ENCODE measurements around the gene PGM2. TPM values are rescaled to one million over a fixed set of nuclear protein-coding genes. Genes with fewer than 3 reads are reported as not detected.
"Not testable (repeated sequence)": the region's sequence is repeated elsewhere in the genome, so short reads cannot be mapped to it uniquely, and the experiment has no call there.

The PGM2 gene
- total RNA-seq, 1 donor from 2014 or later, result 43.0 TPM

DNA sequence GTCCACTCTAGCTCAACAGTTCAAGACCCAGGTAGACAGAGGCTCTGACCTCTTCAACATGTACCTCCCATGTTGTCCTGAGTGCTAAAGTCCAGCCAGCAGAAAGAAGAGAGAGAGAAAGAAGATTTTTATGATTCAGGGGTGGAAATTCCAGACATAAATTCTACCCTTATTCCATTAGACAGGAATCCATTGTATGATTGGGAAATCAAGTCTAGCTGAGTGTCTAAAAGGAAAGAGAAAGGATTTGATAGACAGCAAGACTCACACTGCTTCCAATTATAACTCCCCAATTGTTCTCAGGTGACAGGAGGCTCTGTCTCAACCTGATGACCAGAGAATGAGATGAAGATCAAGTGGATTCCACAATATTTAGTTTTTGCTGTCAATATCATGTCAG is 27.9 kb upstream of the PGM2 start:
- Mint-ChIP-seq H3K4me3 (no peak overlapping the region), H3K27ac (no peak overlapping the region), H3K27me3 (ENCODE audit: insufficient read depth) (peaks cover 17% of the 10 kb centered on the region), H3K9me3 (no peaks in the 10 kb centered on the region), H3K36me3 (ENCODE audit: low read depth) (no peaks in the 10 kb centered on the region), H3K4me1 (ENCODE audit: low read depth) (no peaks in the 10 kb centered on the region)
- no peak for DNase-seq (ENCODE audit: low spot score)
- intact Hi-C loops (cut with micrococcal nuclease), result no loop called here

DNA sequence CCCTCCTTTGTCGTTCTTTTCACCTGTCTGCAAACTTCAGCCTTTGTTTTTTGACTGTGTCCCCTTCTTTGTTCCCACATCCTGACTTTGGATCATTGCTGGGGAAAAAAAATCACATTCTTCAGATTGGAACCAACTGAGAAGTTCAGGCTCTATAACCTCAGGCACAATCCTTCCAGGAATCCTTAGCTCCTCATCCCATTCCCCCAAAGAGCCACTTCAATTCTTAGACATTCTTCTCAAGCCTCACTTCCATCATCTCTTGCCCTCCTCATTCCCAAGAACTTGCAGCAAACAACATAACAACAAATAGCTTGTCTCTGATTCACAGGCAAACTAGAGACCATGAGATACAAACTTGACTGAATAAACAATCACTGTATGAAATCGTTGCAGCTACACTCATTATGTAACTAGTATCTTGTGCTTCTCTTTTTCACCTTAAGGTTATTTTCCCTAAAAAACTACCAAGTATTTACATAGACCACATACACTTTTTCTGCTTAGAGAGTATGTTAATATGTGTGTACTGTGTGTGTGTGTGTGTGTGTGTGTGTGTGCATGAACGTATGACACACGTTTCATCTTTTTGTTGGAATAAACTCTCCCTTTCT is 26.4 kb upstream of the PGM2 start:
- intact Hi-C loops (cut with micrococcal nuclease), result no loop called here
- Mint-ChIP-seq H3K36me3 (ENCODE audit: low read depth) (no peaks in the 10 kb centered on the region), H3K4me3 (no peak overlapping the region), H3K27ac (no peak overlapping the region), H3K9me3 (no peaks in the 10 kb centered on the region), H3K27me3 (ENCODE audit: insufficient read depth) (peaks cover 6% of the 10 kb centered on the region), H3K4me1 (ENCODE audit: low read depth) (no peaks in the 10 kb centered on the region)
- DNase-seq (ENCODE audit: low spot score), result no peak

DNA sequence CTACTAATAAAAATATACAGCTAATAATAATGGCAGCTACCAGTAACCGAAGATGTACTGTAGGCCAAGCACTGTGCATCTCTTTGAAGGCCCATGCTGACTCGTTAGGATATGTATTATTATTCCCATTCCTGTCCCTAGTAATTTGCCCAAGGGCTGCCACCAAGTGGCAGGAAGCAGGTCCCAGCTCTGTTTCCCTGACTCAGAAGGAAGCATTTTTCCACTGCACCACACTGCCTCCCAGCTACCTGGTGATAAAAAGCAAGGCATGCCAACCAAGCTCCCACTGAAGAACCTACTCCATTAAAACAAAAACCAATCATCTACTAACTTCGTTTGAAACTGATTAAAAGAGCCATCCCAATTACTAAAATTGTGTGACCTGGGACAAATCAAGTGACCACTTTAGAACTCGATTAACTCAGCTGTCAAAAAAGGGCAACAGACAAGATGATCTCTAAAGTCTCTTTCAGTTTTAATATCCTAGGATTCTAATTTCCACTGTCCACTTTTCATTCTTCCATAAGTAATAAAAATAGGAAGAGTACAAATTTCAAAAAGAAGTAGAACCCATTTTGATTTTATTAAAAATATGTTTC is 24.3 kb upstream of the PGM2 start:
- no peak overlapping the region for H3K27ac Mint-ChIP-seq
- H3K36me3 Mint-ChIP-seq (ENCODE audit: low read depth), result no peaks in the 10 kb centered on the region
- no peaks in the 10 kb centered on the region for H3K4me1 Mint-ChIP-seq (ENCODE audit: low read depth)
- no peaks in the 10 kb centered on the region for H3K9me3 Mint-ChIP-seq
- no peak for DNase-seq (ENCODE audit: low spot score)
- H3K27me3 Mint-ChIP-seq (ENCODE audit: insufficient read depth), result peaks cover 6% of the 10 kb centered on the region
- no peak overlapping the region for H3K4me3 Mint-ChIP-seq
- intact Hi-C loops (cut with micrococcal nuclease), result loop anchor here (2.0 kb wide), 1 partner anchor 25 kb away; the partner anchor contains the start of gene PGM2

DNA sequence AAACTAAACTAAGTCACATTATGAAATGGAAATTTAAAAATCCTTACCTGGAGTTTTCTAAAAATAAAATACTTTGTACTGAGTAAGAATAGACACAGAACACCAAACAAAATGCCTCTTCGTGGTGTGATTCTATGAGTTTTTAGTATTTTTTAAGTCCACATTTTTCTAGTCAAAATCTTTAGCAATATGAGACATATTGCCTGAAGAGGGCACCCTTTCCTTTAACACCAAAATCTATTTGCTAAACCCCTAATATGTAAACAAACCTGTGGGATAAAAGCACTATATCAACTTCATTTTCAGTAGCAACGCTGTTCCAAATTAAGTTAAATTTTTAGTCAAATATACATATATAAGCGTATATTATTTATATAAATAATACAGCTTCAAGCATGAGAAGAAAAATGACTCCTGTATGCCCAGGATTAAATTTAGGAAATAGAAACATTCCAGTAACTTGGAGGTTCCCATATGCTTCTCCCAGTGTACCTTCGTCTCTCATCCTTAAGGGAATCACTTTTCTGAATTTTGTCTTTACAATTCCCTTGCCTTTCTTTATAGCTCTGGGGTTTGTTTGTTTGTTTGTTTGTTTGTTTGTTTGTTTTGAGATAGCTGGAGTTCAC is 23.0 kb upstream of the PGM2 start:
- Mint-ChIP-seq H3K27me3 (ENCODE audit: insufficient read depth) (peaks cover 7% of the 10 kb centered on the region), H3K4me1 (ENCODE audit: low read depth) (no peaks in the 10 kb centered on the region), H3K27ac (no peak overlapping the region), H3K9me3 (no peaks in the 10 kb centered on the region), H3K36me3 (ENCODE audit: low read depth) (no peaks in the 10 kb centered on the region), H3K4me3 (no peak overlapping the region)
- DNase-seq (ENCODE audit: low spot score), result no peak
- intact Hi-C loops (cut with micrococcal nuclease), result loop anchor here (1.0 to 2.0 kb wide), 5 partner anchors 23 to 928 kb away; partner anchors contain the start of gene PGM2

DNA sequence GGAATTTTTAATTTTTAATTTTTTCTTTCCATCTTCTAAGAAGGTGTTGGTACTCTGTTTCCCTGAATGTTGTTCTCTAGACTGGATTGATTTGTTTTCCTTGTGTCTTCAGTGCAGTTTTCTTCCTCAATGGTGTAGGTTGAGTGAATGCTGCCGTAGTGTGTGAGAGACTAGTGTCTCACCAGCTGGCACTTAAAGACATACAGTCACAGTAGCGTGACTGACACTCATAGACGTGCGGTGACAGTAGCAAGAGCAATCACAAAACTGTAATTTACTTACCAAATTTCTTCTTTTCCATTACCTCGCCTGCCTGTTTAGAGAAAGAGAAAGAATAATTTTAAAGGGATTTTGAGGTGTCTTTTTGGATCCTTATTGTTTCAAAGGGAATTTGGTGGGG is 21.4 kb upstream of the PGM2 start:
- H3K4me3 Mint-ChIP-seq, result no peak overlapping the region
- no peaks in the 10 kb centered on the region for H3K4me1 Mint-ChIP-seq (ENCODE audit: low read depth)
- H3K36me3 Mint-ChIP-seq (ENCODE audit: low read depth), result no peaks in the 10 kb centered on the region
- no peak overlapping the region for H3K27ac Mint-ChIP-seq
- DNase-seq (ENCODE audit: low spot score), result no peak
- intact Hi-C loops (cut with micrococcal nuclease), result no loop called here
- peaks cover 6% of the 10 kb centered on the region for H3K27me3 Mint-ChIP-seq (ENCODE audit: insufficient read depth)
- H3K9me3 Mint-ChIP-seq, result no peaks in the 10 kb centered on the region

DNA sequence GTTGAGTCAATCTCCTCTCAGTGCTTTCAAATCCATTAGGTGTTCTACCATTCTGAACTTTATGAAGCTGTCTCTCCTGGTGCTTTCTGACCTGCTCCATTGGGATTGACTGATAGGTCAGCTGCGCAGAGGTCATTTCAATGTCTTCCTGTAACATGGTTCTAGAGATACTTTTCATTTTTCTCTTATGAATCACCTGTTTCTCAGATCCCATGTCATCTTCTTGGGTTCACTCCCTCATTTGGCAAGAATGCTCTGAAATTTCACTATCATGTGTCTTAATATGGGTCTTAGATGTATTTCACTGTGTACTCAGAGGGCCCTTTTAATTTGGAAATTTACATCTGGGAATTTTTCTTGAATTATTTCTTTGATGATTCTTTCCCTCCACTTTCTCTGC is 13.8 kb upstream of the PGM2 start:
- DNase-seq (ENCODE audit: low spot score), result no peak
- Mint-ChIP-seq H3K36me3 (ENCODE audit: low read depth) (no peaks in the 10 kb centered on the region), H3K27me3 (ENCODE audit: insufficient read depth) (peaks cover 12% of the 10 kb centered on the region), H3K4me1 (ENCODE audit: low read depth) (peaks cover 17% of the 10 kb centered on the region), H3K4me3 (no peak overlapping the region), H3K27ac (no peak overlapping the region), H3K9me3 (no peaks in the 10 kb centered on the region)
- intact Hi-C loops (cut with micrococcal nuclease), result no loop called here

DNA sequence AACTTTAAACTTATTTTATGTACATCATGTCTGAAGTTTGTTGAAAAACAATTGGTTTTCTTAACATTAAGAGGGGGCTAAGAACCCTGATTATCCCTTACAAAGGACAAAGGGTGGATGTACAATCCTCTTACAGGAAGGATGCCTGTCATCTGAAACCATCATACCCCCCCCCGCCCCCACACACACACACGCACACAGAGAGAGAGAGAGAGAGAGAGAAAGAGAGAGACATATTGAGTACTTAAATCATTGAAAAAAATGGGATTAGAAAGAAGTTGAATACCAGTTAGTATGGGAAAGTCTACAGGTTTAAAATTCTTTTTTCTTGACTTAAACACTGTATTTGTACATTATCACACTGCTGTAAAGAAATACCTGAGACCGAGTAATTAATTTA is 10.9 kb upstream of the PGM2 start:
- no peak for DNase-seq (ENCODE audit: low spot score)
- Mint-ChIP-seq H3K36me3 (ENCODE audit: low read depth) (no peaks in the 10 kb centered on the region), H3K4me1 (ENCODE audit: low read depth) (peaks cover 17% of the 10 kb centered on the region), H3K4me3 (peak overlapping the region; percentile 28), H3K27me3 (ENCODE audit: insufficient read depth) (peaks cover 6% of the 10 kb centered on the region), H3K27ac (peak overlapping the region; percentile 41), H3K9me3 (no peaks in the 10 kb centered on the region)
- intact Hi-C loops (cut with micrococcal nuclease), result no loop called here

DNA sequence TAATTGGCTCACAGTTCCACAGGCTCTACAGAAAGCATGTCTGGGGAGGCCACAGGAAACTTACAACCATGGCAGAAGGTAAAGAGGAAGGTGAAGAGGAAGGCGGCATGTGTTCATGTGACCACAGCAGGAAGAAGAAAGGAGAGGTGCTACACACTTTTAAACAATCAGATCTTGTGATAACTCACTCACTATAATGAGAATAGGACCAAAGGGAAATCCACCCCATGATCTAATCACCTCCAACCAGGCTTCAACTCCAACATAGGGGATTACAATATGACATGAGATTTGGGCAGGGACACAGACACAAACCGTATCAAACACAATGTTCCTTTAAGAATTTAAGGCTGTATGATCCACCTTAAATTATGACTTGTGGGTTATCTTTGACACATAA is 10.5 kb upstream of the PGM2 start:
- Mint-ChIP-seq H3K9me3 (no peaks in the 10 kb centered on the region), H3K27me3 (ENCODE audit: insufficient read depth) (peaks cover 3% of the 10 kb centered on the region), H3K4me3 (peak overlapping the region; percentile 28), H3K27ac (peak overlapping the region; percentile 41), H3K4me1 (ENCODE audit: low read depth) (peaks cover 17% of the 10 kb centered on the region), H3K36me3 (ENCODE audit: low read depth) (no peaks in the 10 kb centered on the region)
- intact Hi-C loops (cut with micrococcal nuclease), result no loop called here
- DNase-seq (ENCODE audit: low spot score), result no peak

DNA sequence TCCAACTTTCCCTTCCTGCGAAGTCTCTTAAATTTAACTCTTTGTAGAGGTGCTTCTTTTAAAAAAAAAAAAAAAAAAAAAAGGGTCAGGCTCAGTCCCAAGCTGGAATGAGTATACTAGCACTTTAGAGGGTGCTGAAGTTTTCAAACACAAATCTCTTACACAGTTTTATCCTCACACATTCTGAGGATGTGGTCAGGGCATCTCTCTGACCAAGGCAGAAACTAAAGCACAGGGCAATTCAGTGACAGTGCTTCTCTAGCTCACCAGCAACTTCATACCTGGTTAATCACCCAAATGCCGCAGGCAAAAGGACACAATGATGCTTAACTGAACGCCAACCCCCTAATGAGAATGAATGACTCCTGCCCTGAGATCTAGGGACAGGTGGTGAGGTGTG is 9.8 kb upstream of the PGM2 start:
- intact Hi-C loops (cut with micrococcal nuclease), result no loop called here
- peaks cover 1% of the 10 kb centered on the region for H3K27me3 Mint-ChIP-seq (ENCODE audit: insufficient read depth)
- no peaks in the 10 kb centered on the region for H3K36me3 Mint-ChIP-seq (ENCODE audit: low read depth)
- peaks cover 17% of the 10 kb centered on the region for H3K4me1 Mint-ChIP-seq (ENCODE audit: low read depth)
- DNase-seq (ENCODE audit: low spot score), result no peak
- no peak overlapping the region for H3K27ac Mint-ChIP-seq
- H3K9me3 Mint-ChIP-seq, result no peaks in the 10 kb centered on the region
- H3K4me3 Mint-ChIP-seq, result no peak overlapping the region

DNA sequence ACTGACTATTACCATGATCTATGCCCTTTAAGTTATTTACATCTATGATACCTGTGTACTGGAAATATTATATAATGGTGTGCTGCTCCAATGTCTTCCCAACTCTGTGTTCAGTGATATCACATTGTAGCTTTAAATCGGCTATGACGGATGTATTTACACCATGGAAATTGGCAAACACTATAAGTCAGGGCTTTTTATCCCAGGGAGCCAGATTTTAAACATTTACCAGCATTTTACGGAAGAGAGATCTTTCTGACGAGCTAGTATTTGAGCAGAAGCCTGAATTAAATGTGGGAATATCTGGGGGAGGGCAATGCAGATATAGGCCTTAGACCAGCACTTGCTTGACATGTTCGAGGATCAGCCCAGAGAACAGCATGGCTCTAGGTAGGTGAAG is 7.7 kb upstream of the PGM2 start:
- H3K27ac Mint-ChIP-seq, result no peak overlapping the region
- H3K9me3 Mint-ChIP-seq, result no peaks in the 10 kb centered on the region
- intact Hi-C loops (cut with micrococcal nuclease), result no loop called here
- H3K4me3 Mint-ChIP-seq, result no peak overlapping the region
- no peaks in the 10 kb centered on the region for H3K36me3 Mint-ChIP-seq (ENCODE audit: low read depth)
- H3K4me1 Mint-ChIP-seq (ENCODE audit: low read depth), result peaks cover 21% of the 10 kb centered on the region
- no peak for DNase-seq (ENCODE audit: low spot score)
- peaks cover 1% of the 10 kb centered on the region for H3K27me3 Mint-ChIP-seq (ENCODE audit: insufficient read depth)

DNA sequence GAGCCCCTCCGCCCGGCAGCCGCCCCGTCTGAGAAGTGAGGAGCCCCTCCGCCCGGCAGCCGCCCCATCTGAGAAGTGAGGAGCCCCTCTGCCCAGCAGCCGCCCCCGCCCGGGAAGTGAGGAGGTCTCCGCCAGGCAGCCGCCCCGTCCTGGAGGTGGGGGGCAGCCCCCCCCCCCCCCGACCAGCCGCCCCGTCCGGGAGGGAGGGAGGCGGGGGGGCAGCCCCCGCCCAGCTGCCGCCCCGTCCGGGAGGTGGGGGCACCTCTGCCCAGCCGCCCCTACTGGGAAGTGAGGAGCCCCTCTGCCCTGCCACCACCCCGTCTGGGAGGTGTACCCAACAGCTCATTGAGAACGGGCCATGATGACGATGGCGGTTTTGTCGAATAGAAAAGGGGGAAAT is 6.0 kb upstream of the PGM2 start:
- DNase-seq (ENCODE audit: low spot score); H3K9me3 Mint-ChIP-seq; H3K4me3 Mint-ChIP-seq; H3K27ac Mint-ChIP-seq; H3K27me3 Mint-ChIP-seq (ENCODE audit: insufficient read depth); H3K36me3 Mint-ChIP-seq (ENCODE audit: low read depth): not testable (repeated sequence)
- intact Hi-C loops (cut with micrococcal nuclease), result loop anchor here (10.0 kb wide), 1 partner anchor 494 kb away; no protein-coding TSS in a partner anchor
- H3K4me1 Mint-ChIP-seq (ENCODE audit: low read depth), result peaks cover 24% of the 10 kb centered on the region

DNA sequence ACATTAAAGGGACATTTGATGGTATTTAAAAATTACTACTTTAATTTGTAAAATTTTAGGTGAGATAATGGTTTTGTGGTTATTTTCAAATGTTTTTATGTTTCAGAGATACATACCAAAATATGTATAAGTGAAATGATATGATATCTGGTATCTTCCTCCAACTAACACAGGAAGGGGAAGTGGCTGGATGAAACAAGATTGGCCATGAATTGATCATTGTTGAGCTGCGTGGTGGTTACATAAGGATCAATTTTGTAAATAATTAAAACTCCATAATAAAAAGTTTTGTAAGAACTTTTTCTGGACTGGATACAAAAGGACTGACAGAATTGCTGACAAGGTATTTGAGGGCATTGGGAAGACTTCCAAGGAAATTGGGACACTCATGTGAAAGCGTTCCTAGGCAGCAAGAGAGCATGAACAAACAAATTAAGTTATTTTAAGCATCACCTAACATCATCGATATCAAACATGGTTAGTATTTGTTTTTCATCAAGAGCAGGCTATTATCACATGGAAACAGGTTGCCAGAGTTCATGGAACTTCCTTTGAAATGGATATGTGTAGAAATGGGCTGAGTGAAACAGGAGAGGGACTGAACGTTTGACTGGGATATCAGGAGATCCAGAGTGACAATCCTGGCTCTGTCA is 4.4 kb upstream of the PGM2 start:
- no peak for DNase-seq (ENCODE audit: low spot score)
- intact Hi-C loops (cut with micrococcal nuclease), result loop anchor here (10.0 kb wide), 1 partner anchor 493 kb away; no protein-coding TSS in a partner anchor
- Mint-ChIP-seq H3K27me3 (ENCODE audit: insufficient read depth) (peaks cover 1% of the 10 kb centered on the region), H3K27ac (no peak overlapping the region), H3K4me3 (no peak overlapping the region), H3K4me1 (ENCODE audit: low read depth) (peaks cover 20% of the 10 kb centered on the region), H3K9me3 (no peaks in the 10 kb centered on the region), H3K36me3 (ENCODE audit: low read depth) (no peaks in the 10 kb centered on the region)

DNA sequence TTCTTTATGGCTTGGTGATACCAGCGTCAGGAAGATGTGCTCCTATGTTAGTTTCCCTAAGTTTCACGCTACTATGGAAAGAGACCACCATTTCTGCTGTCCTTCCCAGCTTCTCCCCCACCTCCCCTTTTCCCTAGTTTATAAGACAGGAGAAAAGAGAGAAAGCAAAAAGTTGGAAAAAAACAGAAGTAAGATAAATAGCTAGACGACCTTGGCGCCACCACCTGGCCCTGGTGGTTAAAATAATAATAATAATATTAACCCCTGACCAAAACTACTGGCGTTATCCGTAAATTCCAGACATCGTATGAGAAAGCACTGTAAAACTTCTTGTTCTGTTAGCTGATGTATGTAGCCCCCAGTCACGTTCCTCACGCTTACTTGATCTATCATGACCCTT is 985 bp upstream of the PGM2 start:
- peaks cover 14% of the 10 kb centered on the region for H3K36me3 Mint-ChIP-seq (ENCODE audit: low read depth)
- peaks cover 40% of the 10 kb centered on the region for H3K4me1 Mint-ChIP-seq (ENCODE audit: low read depth)
- H3K27ac Mint-ChIP-seq, result peak overlapping the region; percentile 86
- H3K4me3 Mint-ChIP-seq, result peak overlapping the region; percentile 87
- H3K27me3 Mint-ChIP-seq (ENCODE audit: insufficient read depth); DNase-seq (ENCODE audit: low spot score); H3K9me3 Mint-ChIP-seq: not testable (repeated sequence)
- intact Hi-C loops (cut with micrococcal nuclease), result loop anchor here (5.0 to 10.0 kb wide), 2 partner anchors 489 to 842 kb away; no protein-coding TSS in a partner anchor
